GM18907 (cell line): Measurements from ENCODE around the gene CWH43.
"Not testable (repeated sequence)": the region's sequence is repeated elsewhere in the genome, so short reads cannot be mapped to it uniquely, and the experiment has no call there.

Experiments used
- ATAC-seq: cut with Tn5 transposase; IDR thresholded peaks from one replicate; pipeline ENCODE4 v1.9.1; 2021; ENCODE audit warnings: mild to moderate bottlenecking, moderate library complexity; ENCODE audit not compliant: unreplicated experiment

Gene CWH43

GRCh38 chr4:49096215-49096614 is 110.1 kb downstream of the CWH43 start:
- not testable (repeated sequence) for ATAC-seq

- ATAC-seq = peak; percentile 45
These were observed 110.6 kb downstream of the CWH43 start for GRCh38 chr4:49096627-49097026.

- ATAC-seq = peak; percentile 31
These were observed 111.0 kb downstream of the CWH43 start for GRCh38 chr4:49097071-49097470.

- not testable (repeated sequence) for ATAC-seq
These were observed 111.4 kb downstream of the CWH43 start for GRCh38 chr4:49097505-49097904.

- peak; percentile 20 for ATAC-seq
These were observed 112.1 kb downstream of the CWH43 start for GRCh38 chr4:49098034-49098759.

GRCh38 chr4:49099831-49100444 is 113.9 kb downstream of the CWH43 start:
- not testable (repeated sequence) for ATAC-seq

GRCh38 chr4:49102344-49102898 is 116.3 kb downstream of the CWH43 start:
- ATAC-seq = peak; percentile 41

GRCh38 chr4:49103436-49104136 is 117.5 kb downstream of the CWH43 start:
- peak; percentile 26 for ATAC-seq

GRCh38 chr4:49104231-49104930 is 118.3 kb downstream of the CWH43 start:
- ATAC-seq = not testable (repeated sequence)

GRCh38 chr4:49105248-49105904 is 119.3 kb downstream of the CWH43 start:
- peak; percentile 15 for ATAC-seq

GRCh38 chr4:49107262-49107661 is 121.2 kb downstream of the CWH43 start:
- ATAC-seq = not testable (repeated sequence)

GRCh38 chr4:49108183-49108978 is 122.3 kb downstream of the CWH43 start:
- peak; percentile 45 for ATAC-seq

GRCh38 chr4:49109567-49110166 is 123.6 kb downstream of the CWH43 start:
- ATAC-seq = peak; percentile 43

GRCh38 chr4:49110579-49110978 is 124.5 kb downstream of the CWH43 start:
- peak; percentile 63 for ATAC-seq
